Iris pigment epithelial cell (primary cell): ENCODE measurements around the gene MCCC1.
"Not testable (repeated sequence)": the region's sequence is repeated elsewhere in the genome, so short reads cannot be mapped to it uniquely, and the experiment has no call there.

Experiments
- DNase-seq: peaks from one replicate; pipeline ENCODE4 v3.0.0-alpha.2; 2011; ENCODE audit warnings: low read depth

MCCC1 gene

GRCh38 chr3:183044547-183045229 lies 54.6 kb downstream of the MCCC1 start:
- no peak for DNase-seq

GRCh38 chr3:183038757-183039156 lies 60.5 kb downstream of the MCCC1 start:
- DNase-seq, result no peak

- DNase-seq, result no peak
Measured at GRCh38 chr3:183038221-183038620, 61.1 kb downstream of the MCCC1 start.

GRCh38 chr3:183033746-183034145 lies 65.5 kb downstream of the MCCC1 start:
- DNase-seq, result peak; percentile 70

GRCh38 chr3:183032880-183033555 lies 66.3 kb downstream of the MCCC1 start:
- DNase-seq, result no peak

- no peak for DNase-seq
Measured at GRCh38 chr3:183031826-183032225, 67.5 kb downstream of the MCCC1 start.

GRCh38 chr3:183028416-183028815 lies 70.9 kb downstream of the MCCC1 start:
- no peak for DNase-seq

GRCh38 chr3:183027276-183027675 lies 72.0 kb downstream of the MCCC1 start:
- peak; percentile 39 for DNase-seq

GRCh38 chr3:183022936-183023516 lies 76.3 kb downstream of the MCCC1 start:
- DNase-seq, result no peak

- no peak for DNase-seq
Measured at GRCh38 chr3:183018421-183019192, 80.7 kb downstream of the MCCC1 start.

GRCh38 chr3:183015185-183015584 lies 84.1 kb downstream of the MCCC1 start:
- DNase-seq, result no peak

- DNase-seq, result no peak
Measured at GRCh38 chr3:183013856-183014255, 85.4 kb downstream of the MCCC1 start.

GRCh38 chr3:183013074-183013473 lies 86.2 kb downstream of the MCCC1 start:
- no peak for DNase-seq

GRCh38 chr3:183008800-183009199 lies 90.5 kb downstream of the MCCC1 start:
- DNase-seq, result peak; percentile 28

- DNase-seq, result no peak
Measured at GRCh38 chr3:183008303-183008702, 91.0 kb downstream of the MCCC1 start.

- no peak for DNase-seq
Measured at GRCh38 chr3:183006396-183007002, 92.8 kb downstream of the MCCC1 start.

- no peak for DNase-seq
Measured at GRCh38 chr3:182999767-183000166, 99.5 kb downstream of the MCCC1 start.

GRCh38 chr3:182993486-182994201 lies 105.7 kb downstream of the MCCC1 start:
- not testable (repeated sequence) for DNase-seq

GRCh38 chr3:182989566-182989965 lies 109.7 kb downstream of the MCCC1 start:
- no peak for DNase-seq

GRCh38 chr3:182986021-182986420 lies 113.3 kb downstream of the MCCC1 start:
- DNase-seq, result no peak

- peak; percentile 83 for DNase-seq
Measured at GRCh38 chr3:182983876-182984275, 115.4 kb downstream of the MCCC1 start.

GRCh38 chr3:182981038-182981380 lies 118.3 kb downstream of the MCCC1 start:
- no peak for DNase-seq
